Stomach smooth muscle (tissue), 2 donors: ENCODE results near the gene SH2D7.

Experiments used
- H3K27ac ChIP-seq: one replicate; pipeline ENCODE4 v1.7.0; 2013; ENCODE audit warnings: mild to moderate bottlenecking, low read length, inconsistent platforms
- H3K27me3 ChIP-seq, 2 donors: one replicate each; pipeline ENCODE4 v1.7.0; 2013; ENCODE audit warnings: low read length in 2 of 2; ENCODE audit not compliant: insufficient read depth in 2 of 2, control insufficient read depth in 1 of 2
- H3K36me3 ChIP-seq, 2 donors: one replicate each; pipeline ENCODE4 v1.7.0; 2013; ENCODE audit warnings: low read length in 2 of 2; ENCODE audit not compliant: control insufficient read depth in 2 of 2, insufficient read depth in 2 of 2
- H3K4me1 ChIP-seq: one replicate; pipeline ENCODE4 v1.7.0; 2013; ENCODE audit warnings: low read length; ENCODE audit not compliant: control insufficient read depth, insufficient read depth
- H3K4me3 ChIP-seq, 2 donors: one replicate each; pipeline ENCODE4 v1.7.0; 2013; ENCODE audit warnings: low read length in 2 of 2
- H3K9ac ChIP-seq, 2 donors: one replicate each; pipeline ENCODE4 v1.7.0; 2013; ENCODE audit warnings: low read length in 2 of 2, mild to moderate bottlenecking in 1 of 2
- H3K9me3 ChIP-seq, 2 donors: one replicate each; pipeline ENCODE4 v1.7.0; 2013; ENCODE audit warnings: low read length in 2 of 2; ENCODE audit not compliant: control insufficient read depth in 2 of 2
- donor health status: healthy.
- donor health status: Pancreatic carcinoma.

Gene SH2D7

GRCh38 chr15:78070049-78070700, 22.2 kb upstream of the SH2D7 start:
- Histone ChIP-seq H3K36me3 (no peaks in the 10 kb centered on the region), H3K27me3 (no peaks in the 10 kb centered on the region), H3K9me3 (no peaks in the 10 kb centered on the region), H3K4me1 (peaks cover 49% of the 10 kb centered on the region), H3K9ac (no peak overlapping the region), H3K4me3 (no peak overlapping the region), H3K27ac (peak overlapping the region; percentile 24)

DNA sequence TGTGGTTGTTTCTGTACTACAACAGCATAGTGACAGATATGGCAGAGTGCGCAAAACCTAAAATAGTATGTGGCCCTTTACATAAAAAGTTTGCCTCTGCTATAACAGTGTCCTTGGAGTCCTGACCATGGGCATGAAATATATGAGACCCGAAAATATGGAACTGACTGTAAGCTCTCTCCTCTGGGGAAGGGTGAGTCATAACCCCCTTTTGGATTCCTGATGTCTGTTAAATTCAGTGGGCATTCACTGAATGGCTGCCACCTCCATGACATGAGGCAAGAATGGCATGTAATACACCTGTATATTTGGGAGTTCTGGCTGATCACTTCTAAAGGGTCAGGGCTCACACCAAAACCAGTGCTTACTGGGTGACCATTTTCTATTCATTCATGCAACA, 21.0 kb upstream of the SH2D7 start:
- H3K27ac ChIP-seq: no peak overlapping the region
- H3K27me3 ChIP-seq: no peaks in the 10 kb centered on the region
- H3K9me3 ChIP-seq: no peaks in the 10 kb centered on the region
- peaks cover 47% of the 10 kb centered on the region for H3K4me1 ChIP-seq
- H3K4me3 ChIP-seq: no peak overlapping the region
- H3K36me3 ChIP-seq: no peaks in the 10 kb centered on the region
- no peak overlapping the region for H3K9ac ChIP-seq

- Histone ChIP-seq H3K27ac (peak overlapping the region; percentile 7), H3K4me1 (peaks cover 44% of the 10 kb centered on the region), H3K9ac (no peak overlapping the region), H3K36me3 (no peaks in the 10 kb centered on the region), H3K27me3 (no peaks in the 10 kb centered on the region), H3K4me3 (no peak overlapping the region), H3K9me3 (no peaks in the 10 kb centered on the region)
These were observed 20.1 kb upstream of the SH2D7 start for GRCh38 chr15:78072080-78072892.

DNA sequence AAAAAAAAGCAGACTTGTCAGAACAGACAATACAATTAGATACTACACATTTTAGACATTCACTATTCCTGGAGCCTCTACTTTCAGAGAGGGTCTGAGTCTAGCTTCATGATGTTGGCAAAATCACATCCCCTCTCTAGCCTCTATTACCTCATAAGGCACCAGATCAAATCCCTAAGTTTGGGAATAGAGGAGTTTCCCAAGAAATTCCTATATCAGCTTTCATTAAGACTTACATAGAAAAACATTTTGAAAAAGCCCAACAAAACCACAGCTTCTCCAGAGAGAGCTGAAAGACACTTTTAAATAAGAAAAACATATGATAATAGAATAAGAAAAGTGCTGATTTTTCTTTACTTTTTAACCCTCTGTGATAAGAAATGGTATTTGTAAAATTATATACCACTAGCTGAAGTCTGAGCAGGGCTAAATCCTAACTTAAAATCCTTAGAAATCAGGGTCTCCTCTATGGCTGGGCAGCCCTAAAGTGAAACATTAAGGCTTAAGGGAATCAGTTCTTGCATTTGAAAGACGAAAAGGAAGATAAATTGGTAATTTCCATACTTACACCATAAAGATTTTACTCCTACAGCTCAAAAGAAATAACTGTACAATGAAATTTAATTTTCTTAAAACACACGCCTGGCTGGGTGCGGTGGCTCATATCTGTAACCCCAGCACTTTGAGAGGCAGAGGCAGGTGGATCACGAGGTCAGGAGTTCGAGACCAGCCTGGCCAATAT, 19.1 kb upstream of the SH2D7 start:
- H3K9ac ChIP-seq: no peak overlapping the region
- no peak overlapping the region for H3K4me3 ChIP-seq
- H3K27me3 ChIP-seq: no peaks in the 10 kb centered on the region
- peaks cover 42% of the 10 kb centered on the region for H3K4me1 ChIP-seq
- H3K36me3 ChIP-seq: no peaks in the 10 kb centered on the region
- no peak overlapping the region for H3K27ac ChIP-seq
- H3K9me3 ChIP-seq: no peaks in the 10 kb centered on the region

- no peaks in the 10 kb centered on the region for H3K36me3 ChIP-seq
- peak overlapping the region; percentile 37 to 47 for H3K9ac ChIP-seq
- no peaks in the 10 kb centered on the region for H3K9me3 ChIP-seq
- H3K4me3 ChIP-seq: peak overlapping the region; percentile 6 to 88
- H3K27me3 ChIP-seq: no peaks in the 10 kb centered on the region
- peaks cover 24% of the 10 kb centered on the region for H3K4me1 ChIP-seq
- H3K27ac ChIP-seq: peak overlapping the region; percentile 62
These were observed 16.7 kb upstream of the SH2D7 start for GRCh38 chr15:78075490-78076230.

DNA sequence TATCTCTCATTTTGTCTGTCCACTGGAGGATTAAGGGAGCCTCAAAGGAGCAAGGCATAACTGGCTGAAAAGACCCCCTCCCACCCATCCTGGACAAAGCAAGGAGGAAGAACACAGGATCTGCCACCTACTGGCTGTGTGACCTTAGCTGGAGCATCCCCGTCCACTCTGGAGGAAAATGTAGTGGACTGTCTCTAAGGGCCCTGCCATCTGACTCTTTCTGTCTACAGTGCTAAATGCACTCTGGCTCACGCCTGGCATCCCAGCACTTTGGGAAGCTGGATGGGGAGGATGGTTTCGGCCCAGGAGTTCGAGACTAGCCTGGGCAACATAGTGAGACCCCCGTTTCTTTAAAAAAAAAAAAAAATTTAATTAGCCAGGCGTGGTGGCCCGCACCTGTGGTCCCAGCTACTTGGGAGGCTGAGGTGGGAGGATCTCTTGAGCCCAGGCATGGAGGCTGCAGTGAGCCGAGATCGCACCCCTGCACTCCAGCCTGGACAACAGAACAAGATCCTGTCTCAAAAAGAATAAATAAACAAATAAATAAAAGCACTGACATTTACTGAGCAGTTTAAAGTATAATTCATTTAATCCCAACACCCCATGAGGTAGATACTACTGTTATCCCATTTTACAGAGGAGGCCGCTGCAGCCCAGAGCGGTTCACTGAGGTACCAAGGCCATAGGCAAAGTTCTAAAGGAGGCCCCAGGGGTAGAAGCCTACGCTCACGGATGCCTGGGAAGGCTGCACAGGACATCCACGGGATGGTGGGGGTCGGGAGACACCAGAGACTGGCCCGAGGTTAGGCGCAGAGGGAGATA, 15.9 kb upstream of the SH2D7 start:
- Histone ChIP-seq H3K9me3 (no peaks in the 10 kb centered on the region), H3K36me3 (no peaks in the 10 kb centered on the region), H3K9ac (peak overlapping the region; percentile 72 to 73), H3K27me3 (no peaks in the 10 kb centered on the region), H3K27ac (peak overlapping the region; percentile 73), H3K4me3 (peak overlapping the region; percentile 71 to 88), H3K4me1 (peaks cover 24% of the 10 kb centered on the region)

GRCh38 chr15:78077053-78077870, 15.1 kb upstream of the SH2D7 start, which contains the start of gene TBC1D2B:
Gene TBC1D2B, minus strand, starts transcription at chr15:78077711. Its CDS starts 59 bp downstream, at chr15:78077652.
- Histone ChIP-seq H3K4me1 (peaks cover 24% of the 10 kb centered on the region), H3K36me3 (no peaks in the 10 kb centered on the region), H3K4me3 (peak within 1 kb of the TSS; percentile 76 to 88), H3K27me3 (no peaks in the 10 kb centered on the region), H3K27ac (peak within 1 kb of the TSS; percentile 73), H3K9ac (peak within 1 kb of the TSS; percentile 72 to 73), H3K9me3 (no peaks in the 10 kb centered on the region)

DNA sequence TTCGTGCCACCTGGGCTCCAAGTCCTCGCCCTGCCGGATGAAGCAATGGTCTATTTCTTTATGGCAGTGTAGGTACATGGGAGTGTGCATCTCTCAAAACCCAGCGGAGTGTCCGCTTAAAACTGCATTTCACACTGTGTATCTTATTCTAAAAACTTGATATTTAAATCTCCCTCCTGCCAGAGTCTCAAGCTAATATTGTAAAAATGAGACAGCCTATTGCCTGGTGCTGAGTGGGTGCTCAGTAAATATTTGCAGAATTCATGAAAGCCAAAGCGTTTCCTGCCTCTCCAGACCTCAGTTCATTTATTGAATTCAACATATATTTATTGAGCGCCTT, 14.5 kb upstream of the SH2D7 start:
- Histone ChIP-seq H3K27me3 (no peaks in the 10 kb centered on the region), H3K9ac (peak overlapping the region; percentile 44 to 58), H3K4me1 (peaks cover 24% of the 10 kb centered on the region), H3K36me3 (no peaks in the 10 kb centered on the region), H3K9me3 (no peaks in the 10 kb centered on the region), H3K27ac (no peak overlapping the region), H3K4me3 (peak overlapping the region; percentile 76 to 88)

DNA sequence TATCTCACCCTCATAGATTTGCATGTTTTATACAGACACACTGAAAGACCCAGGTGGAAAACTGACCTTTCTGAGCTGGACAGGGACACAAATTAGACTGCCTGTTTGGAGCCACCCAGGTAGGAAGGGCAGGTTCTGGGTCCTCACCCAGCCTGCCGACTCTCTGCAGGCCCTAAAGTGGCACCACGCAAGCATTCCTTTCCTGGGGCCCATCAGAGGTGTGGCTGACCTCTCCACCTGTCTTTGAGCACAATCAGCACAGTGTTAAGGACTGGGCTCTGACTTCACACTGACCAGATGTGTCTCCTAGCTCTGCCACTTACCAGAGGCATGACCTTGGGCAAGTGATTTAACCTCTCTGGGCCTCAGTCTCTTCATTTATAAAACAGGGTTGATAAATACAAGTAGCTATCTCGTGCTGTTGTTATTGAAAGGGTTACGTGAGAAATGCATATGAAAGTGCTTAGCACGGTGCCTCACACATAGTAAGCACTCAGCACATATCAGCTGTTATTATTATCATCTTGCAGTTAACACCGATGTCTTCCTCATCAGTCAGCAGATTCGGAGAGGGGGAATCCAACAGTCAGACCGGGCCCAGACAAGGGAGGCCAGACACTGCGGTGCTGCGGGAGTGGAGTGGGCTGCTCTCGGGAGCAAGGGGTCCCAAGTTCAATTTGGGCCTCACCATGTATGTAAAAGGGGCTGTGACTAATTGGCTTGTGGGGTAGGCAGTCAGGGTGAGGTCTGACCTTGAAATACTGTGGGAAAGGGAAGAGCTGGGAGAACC, 12.9 kb upstream of the SH2D7 start:
- H3K4me3 ChIP-seq: no peak overlapping the region
- H3K27me3 ChIP-seq: no peaks in the 10 kb centered on the region
- peaks cover 24% of the 10 kb centered on the region for H3K4me1 ChIP-seq
- H3K27ac ChIP-seq: no peak overlapping the region
- H3K36me3 ChIP-seq: no peaks in the 10 kb centered on the region
- H3K9ac ChIP-seq: no peak overlapping the region
- no peaks in the 10 kb centered on the region for H3K9me3 ChIP-seq
